Measurements from ENCODE around the gene SLC12A9. TPM values are rescaled to one million over a fixed set of nuclear protein-coding genes. Genes with fewer than 3 reads are reported as not detected.
A peak's percentile ranks its signal among the peaks of the same experiment; 100 is the strongest.

Gene SLC12A9
- total RNA-seq, 1 donor from 2014 or later, result 26.6 TPM

DNA sequence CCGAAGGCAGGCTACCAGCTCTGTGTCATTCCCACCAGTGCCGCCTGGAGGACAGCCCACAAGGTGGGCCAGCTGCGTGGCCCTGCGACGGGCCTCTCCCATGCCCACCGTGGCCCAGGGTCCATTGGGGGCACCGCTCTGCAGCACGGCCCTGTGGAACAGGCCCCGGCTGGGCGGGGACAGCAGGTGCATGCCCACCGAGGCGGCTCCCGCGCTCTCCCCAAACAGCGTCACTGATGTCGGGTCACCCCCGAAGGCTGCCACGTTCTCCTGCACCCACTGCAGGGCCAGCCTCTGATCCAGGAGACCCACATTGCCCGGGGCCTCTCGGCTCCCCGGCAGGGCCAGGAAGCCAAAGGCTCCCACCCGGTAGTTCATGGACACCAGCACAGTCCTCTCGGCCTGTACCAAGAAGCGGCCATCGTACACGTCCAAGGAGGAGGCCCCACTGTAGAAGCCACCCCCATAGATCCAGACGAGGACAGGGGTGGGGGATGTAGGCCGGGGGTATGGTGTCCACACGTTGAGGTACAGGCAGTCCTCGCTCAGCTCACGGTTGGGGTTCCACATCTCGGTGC lies 40.9 kb downstream of the SLC12A9 start:
- Mint-ChIP-seq H3K4me3 (ENCODE audit: unreplicated experiment) (no peak overlapping the region), H3K36me3 (ENCODE audit: low read depth) (peaks cover 6% of the 10 kb centered on the region), H3K27me3 (ENCODE audit: low read depth) (peaks cover 13% of the 10 kb centered on the region), H3K4me1 (ENCODE audit: low read depth) (peaks cover 26% of the 10 kb centered on the region), H3K9me3 (ENCODE audit: low read depth) (no peaks in the 10 kb centered on the region), H3K27ac (ENCODE audit: unreplicated experiment) (no peak overlapping the region)
- peak; percentile 93 for DNase-seq (ENCODE audit: low spot score)
- TF ChIP-seq, protein P1, sequence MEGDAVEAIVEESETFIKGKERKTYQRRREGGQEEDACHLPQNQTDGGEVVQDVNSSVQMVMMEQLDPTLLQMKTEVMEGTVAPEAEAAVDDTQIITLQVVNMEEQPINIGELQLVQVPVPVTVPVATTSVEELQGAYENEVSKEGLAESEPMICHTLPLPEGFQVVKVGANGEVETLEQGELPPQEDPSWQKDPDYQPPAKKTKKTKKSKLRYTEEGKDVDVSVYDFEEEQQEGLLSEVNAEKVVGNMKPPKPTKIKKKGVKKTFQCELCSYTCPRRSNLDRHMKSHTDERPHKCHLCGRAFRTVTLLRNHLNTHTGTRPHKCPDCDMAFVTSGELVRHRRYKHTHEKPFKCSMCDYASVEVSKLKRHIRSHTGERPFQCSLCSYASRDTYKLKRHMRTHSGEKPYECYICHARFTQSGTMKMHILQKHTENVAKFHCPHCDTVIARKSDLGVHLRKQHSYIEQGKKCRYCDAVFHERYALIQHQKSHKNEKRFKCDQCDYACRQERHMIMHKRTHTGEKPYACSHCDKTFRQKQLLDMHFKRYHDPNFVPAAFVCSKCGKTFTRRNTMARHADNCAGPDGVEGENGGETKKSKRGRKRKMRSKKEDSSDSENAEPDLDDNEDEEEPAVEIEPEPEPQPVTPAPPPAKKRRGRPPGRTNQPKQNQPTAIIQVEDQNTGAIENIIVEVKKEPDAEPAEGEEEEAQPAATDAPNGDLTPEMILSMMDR (IDR thresholded peaks at IDR 0.05), result no peak

- H3K27ac Mint-ChIP-seq (ENCODE audit: unreplicated experiment), result no peak overlapping the region
- peaks cover 4% of the 10 kb centered on the region for H3K36me3 Mint-ChIP-seq (ENCODE audit: low read depth)
- no peak for DNase-seq (ENCODE audit: low spot score)
- no peaks in the 10 kb centered on the region for H3K9me3 Mint-ChIP-seq (ENCODE audit: low read depth)
- peak overlapping the region; percentile 40 for H3K4me3 Mint-ChIP-seq (ENCODE audit: unreplicated experiment)
- H3K27me3 Mint-ChIP-seq (ENCODE audit: low read depth), result peaks cover 13% of the 10 kb centered on the region
- TF ChIP-seq, protein P1 (IDR thresholded peaks at IDR 0.05), result no peak
- peaks cover 23% of the 10 kb centered on the region for H3K4me1 Mint-ChIP-seq (ENCODE audit: low read depth)
Observed at GRCh38 chr7:100893910-100894721, 41.6 kb downstream of the SLC12A9 start.

DNA sequence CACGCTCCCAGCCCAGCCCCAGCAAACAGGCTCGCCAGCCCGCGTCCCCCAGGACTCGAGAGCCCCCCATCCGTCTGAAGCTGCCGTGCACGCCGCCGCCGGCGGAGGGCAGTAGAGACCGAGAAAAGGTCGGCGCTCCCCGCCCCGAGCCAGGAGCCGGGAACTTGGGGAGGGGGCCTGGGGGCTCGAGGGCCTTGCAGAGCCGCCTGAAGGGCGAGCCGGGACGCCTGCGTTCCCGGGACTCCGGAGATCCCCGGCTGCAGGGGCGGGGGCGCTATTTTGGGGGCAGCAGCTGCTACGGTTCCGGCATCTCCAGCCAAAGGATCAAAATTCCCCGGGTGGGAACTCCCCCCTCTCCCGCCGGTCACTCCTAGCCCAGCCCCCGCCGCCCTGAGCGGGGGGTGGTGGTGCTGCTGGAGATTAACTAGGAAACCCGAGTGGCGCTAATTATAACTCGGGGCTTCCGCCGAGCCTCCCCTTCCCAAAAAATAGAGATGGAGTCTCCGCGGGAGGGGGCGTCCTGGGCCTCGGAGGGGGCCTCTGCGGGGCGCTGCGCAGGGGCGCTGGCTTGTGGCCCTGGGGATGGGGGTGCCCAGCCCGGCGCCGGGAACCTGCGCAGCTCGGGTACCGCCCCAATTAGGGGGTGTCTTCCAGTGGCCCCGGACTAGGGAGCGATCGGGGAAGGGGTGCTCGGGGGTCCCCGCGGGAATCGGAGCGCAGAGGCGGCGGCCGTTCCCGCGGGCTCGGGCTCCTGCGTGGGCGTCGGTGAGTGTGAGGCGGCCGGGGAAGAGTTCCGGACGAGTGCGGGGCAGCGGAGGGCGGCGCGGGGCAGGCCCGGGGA lies 42.6 kb downstream of the SLC12A9 start:
- H3K9me3 Mint-ChIP-seq (ENCODE audit: low read depth), result no peaks in the 10 kb centered on the region
- H3K27ac Mint-ChIP-seq (ENCODE audit: unreplicated experiment), result no peak overlapping the region
- peaks cover 23% of the 10 kb centered on the region for H3K4me1 Mint-ChIP-seq (ENCODE audit: low read depth)
- peaks cover 14% of the 10 kb centered on the region for H3K27me3 Mint-ChIP-seq (ENCODE audit: low read depth)
- peaks cover 4% of the 10 kb centered on the region for H3K36me3 Mint-ChIP-seq (ENCODE audit: low read depth)
- peak overlapping the region; percentile 56 for H3K4me3 Mint-ChIP-seq (ENCODE audit: unreplicated experiment)
- no peak for DNase-seq (ENCODE audit: low spot score)
- TF ChIP-seq, protein P1 (IDR thresholded peaks at IDR 0.05), result peak; percentile 93

DNA sequence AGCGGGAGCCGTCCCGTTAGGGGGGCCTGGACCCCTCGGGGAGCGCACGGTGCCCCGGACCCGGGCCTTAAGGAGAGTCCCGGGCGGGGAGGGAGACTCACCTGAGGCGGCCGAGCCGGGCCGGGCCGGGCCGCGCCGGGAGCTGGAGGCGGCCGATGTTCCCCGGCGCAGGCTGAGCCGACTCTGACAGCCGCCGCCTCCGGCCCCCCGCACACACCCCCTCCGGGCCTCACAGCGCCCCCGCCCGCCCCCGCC lies 43.1 kb downstream of the SLC12A9 start, which contains the start of gene ACHE:
TSS of gene ACHE (minus strand) at position 188 of the 255 bp plus-strand sequence. CDS start 1,656 bp downstream, outside the sequence.
- Mint-ChIP-seq H3K9me3 (ENCODE audit: low read depth) (no peaks in the 10 kb centered on the region), H3K36me3 (ENCODE audit: low read depth) (peaks cover 4% of the 10 kb centered on the region), H3K4me3 (ENCODE audit: unreplicated experiment) (peak within 1 kb of the TSS; percentile 82), H3K27me3 (ENCODE audit: low read depth) (peaks cover 16% of the 10 kb centered on the region), H3K27ac (ENCODE audit: unreplicated experiment) (peak within 1 kb of the TSS; percentile 73), H3K4me1 (ENCODE audit: low read depth) (peaks cover 18% of the 10 kb centered on the region)
- no peak for DNase-seq (ENCODE audit: low spot score)
- TF ChIP-seq, protein P1 (IDR thresholded peaks at IDR 0.05), result no peak
